HL-60 (cell line): ENCODE measurements around the gene TENM4.

Experiments used
- CTCF ChIP-seq: IDR thresholded peaks from one replicate; pipeline ENCODE4 v1.5.1; 2011; ENCODE audit warnings: low read length, control low read depth, inconsistent platforms; ENCODE audit not compliant: insufficient read depth
- POLR2AphosphoS5 ChIP-seq: IDR thresholded peaks from 2 replicates; pipeline ENCODE4 v1.6.1; 2012; ENCODE audit warnings: low read depth
- SPI1 ChIP-seq: IDR thresholded peaks from 2 replicates; pipeline ENCODE4 v1.6.1; 2012; ENCODE audit warnings: low read depth, mild to moderate bottlenecking, borderline replicate concordance
- TF ChIP-seq, protein P1 (sequence below): IDR thresholded peaks from 2 replicates; pipeline ENCODE4 v1.6.1; 2012; ENCODE audit warnings: low read depth; ENCODE audit not compliant: insufficient replicate concordance

DNA sequence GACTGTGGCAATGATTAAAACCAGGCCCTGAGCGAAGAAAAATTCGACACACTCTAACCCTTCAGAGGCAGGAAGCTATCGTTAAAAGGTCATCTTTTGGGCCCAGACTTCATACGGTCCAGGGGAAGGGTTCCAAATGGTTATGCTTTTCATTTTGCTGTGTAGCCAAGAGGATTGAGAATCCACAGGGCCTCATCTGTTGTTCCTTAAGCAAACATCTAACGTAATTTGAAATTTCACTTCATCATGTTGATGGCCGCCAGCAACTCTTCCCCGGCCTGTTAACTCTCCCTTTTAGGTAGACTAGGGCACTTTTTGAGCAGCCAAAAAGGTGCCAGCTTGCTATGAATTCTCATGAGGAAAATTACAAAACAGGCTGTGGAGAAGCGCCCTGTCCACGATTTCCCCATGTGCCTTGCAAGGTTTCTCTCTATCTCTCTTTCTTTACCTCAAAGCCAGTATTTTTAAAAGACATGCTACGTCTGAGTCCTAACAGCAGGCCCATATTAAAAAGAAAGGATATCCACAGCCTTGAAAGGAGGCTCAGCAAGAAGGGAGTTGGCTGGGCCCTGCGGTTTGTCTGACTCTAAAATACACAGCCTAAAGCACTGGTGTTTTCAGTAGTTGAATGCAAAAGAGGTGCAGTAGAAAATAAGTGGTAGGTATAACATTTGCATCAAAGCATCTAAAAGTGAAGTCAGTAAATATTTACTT, 509.9 kb downstream of the TENM4 start:
- no peak for TF ChIP-seq CTCF
- no peak for TF ChIP-seq POLR2AphosphoS5
- TF ChIP-seq SPI1: no peak
- TF ChIP-seq, protein P1, sequence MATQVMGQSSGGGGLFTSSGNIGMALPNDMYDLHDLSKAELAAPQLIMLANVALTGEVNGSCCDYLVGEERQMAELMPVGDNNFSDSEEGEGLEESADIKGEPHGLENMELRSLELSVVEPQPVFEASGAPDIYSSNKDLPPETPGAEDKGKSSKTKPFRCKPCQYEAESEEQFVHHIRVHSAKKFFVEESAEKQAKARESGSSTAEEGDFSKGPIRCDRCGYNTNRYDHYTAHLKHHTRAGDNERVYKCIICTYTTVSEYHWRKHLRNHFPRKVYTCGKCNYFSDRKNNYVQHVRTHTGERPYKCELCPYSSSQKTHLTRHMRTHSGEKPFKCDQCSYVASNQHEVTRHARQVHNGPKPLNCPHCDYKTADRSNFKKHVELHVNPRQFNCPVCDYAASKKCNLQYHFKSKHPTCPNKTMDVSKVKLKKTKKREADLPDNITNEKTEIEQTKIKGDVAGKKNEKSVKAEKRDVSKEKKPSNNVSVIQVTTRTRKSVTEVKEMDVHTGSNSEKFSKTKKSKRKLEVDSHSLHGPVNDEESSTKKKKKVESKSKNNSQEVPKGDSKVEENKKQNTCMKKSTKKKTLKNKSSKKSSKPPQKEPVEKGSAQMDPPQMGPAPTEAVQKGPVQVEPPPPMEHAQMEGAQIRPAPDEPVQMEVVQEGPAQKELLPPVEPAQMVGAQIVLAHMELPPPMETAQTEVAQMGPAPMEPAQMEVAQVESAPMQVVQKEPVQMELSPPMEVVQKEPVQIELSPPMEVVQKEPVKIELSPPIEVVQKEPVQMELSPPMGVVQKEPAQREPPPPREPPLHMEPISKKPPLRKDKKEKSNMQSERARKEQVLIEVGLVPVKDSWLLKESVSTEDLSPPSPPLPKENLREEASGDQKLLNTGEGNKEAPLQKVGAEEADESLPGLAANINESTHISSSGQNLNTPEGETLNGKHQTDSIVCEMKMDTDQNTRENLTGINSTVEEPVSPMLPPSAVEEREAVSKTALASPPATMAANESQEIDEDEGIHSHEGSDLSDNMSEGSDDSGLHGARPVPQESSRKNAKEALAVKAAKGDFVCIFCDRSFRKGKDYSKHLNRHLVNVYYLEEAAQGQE: no peak
